WTC11 (cell line): Measurements from ENCODE around the gene TBCEL. TPM values are rescaled to one million over a fixed set of nuclear protein-coding genes. Genes with fewer than 3 reads are reported as not detected.

Experiments
- ATAC-seq: fragments of 200-7000 bp; cut with Tn5 transposase; 2 replicates; pipeline ENCODE4 v1.10.0; 2021; ENCODE audit warnings: mild to moderate bottlenecking, moderate library complexity
- CTCF ChIA-PET: fragments of 300-600 bp; sonication (Branson Sonifier 250); formaldehyde crosslinking; loops from one replicate; lab custom pipeline; 2021; ENCODE audit warnings: antibody characterized with exemption; lab: Charles Lee
- POLR2A ChIA-PET: fragments of 350-600 bp; sonication (Branson Sonifier 250); formaldehyde crosslinking; loops from one replicate; lab custom pipeline; 2021; ENCODE audit warnings: antibody characterized with exemption; lab: Charles Lee
- DNase-seq: peaks from one replicate; pipeline ENCODE4 v3.0.0; 2021; ENCODE audit warnings: low spot score
- H3K27ac Mint-ChIP-seq: 2 replicates; pipeline ENCODE4 v1.8.0; 2021; ENCODE audit warnings: mixed read lengths
- H3K27me3 Mint-ChIP-seq: 2 replicates; pipeline ENCODE4 v1.8.0; 2021; ENCODE audit warnings: low read depth, mild to moderate bottlenecking, moderate library complexity, mixed read lengths
- H3K36me3 Mint-ChIP-seq: 2 replicates; pipeline ENCODE4 v1.8.0; 2021; ENCODE audit warnings: mixed read lengths
- H3K4me1 Mint-ChIP-seq: 2 replicates; pipeline ENCODE4 v1.8.0; 2022; ENCODE audit warnings: mixed read lengths
- H3K4me3 Mint-ChIP-seq: 2 replicates; pipeline ENCODE4 v1.8.0; 2021; ENCODE audit warnings: mild to moderate bottlenecking, moderate library complexity, mixed read lengths
- H3K9me3 Mint-ChIP-seq: 2 replicates; pipeline ENCODE4 v1.8.0; 2021; ENCODE audit warnings: mixed read lengths
- ATF3 ChIP-seq: sonication (generic); formaldehyde crosslinking; conservative IDR thresholded peaks from 2 replicates; pipeline ENCODE4 v1.8.1; 2022; ENCODE audit warnings: mild to moderate bottlenecking, missing genetic modification reagents
- ELF4 ChIP-seq: sonication (generic); formaldehyde crosslinking; IDR thresholded peaks from 2 replicates; pipeline ENCODE4 v1.8.1; 2022; ENCODE audit warnings: low read depth, mild to moderate bottlenecking, moderate library complexity, missing genetic modification reagents
- EMX1 ChIP-seq: fragments of 250-450 bp; sonication (Bioruptor Pico); IDR thresholded peaks from 2 replicates; pipeline ENCODE4 v1.8.0; 2021; ENCODE audit warnings: mild to moderate bottlenecking
- ETV6 ChIP-seq: sonication (generic); formaldehyde crosslinking; IDR thresholded peaks from 2 replicates; pipeline ENCODE4 v1.8.1; 2022; ENCODE audit warnings: mild to moderate bottlenecking, missing genetic modification reagents
- GABPB1 ChIP-seq: sonication (generic); formaldehyde crosslinking; IDR thresholded peaks from 2 replicates; pipeline ENCODE4 v1.8.1; 2023; ENCODE audit warnings: mild to moderate bottlenecking, missing genetic modification reagents
- GRHL2 ChIP-seq: fragments of 250-450 bp; sonication (Bioruptor Pico); IDR thresholded peaks from 2 replicates; pipeline ENCODE4 v1.8.0; 2022; ENCODE audit warnings: mild to moderate bottlenecking, moderate library complexity; ENCODE audit not compliant: insufficient replicate concordance, severe bottlenecking
- HMGA2 ChIP-seq: fragments of 250-450 bp; sonication (Bioruptor Pico); IDR thresholded peaks from 2 replicates; pipeline ENCODE4 v1.4.0; 2021; ENCODE audit warnings: mild to moderate bottlenecking, moderate library complexity
- JAZF1 ChIP-seq: fragments of 250-450 bp; sonication (Bioruptor Pico); IDR thresholded peaks from 2 replicates; pipeline ENCODE4 v1.9.0; 2021; ENCODE audit warnings: moderate library complexity, mild to moderate bottlenecking, inconsistent platforms
- KAT7 ChIP-seq: sonication (generic); formaldehyde crosslinking; IDR thresholded peaks from 2 replicates; pipeline ENCODE4 v1.8.1; 2023; ENCODE audit warnings: missing genetic modification reagents, mild to moderate bottlenecking, borderline replicate concordance
- NR2C2 ChIP-seq: sonication (generic); formaldehyde crosslinking; IDR thresholded peaks from 2 replicates; pipeline ENCODE4 v1.8.0; 2022; ENCODE audit warnings: mild to moderate bottlenecking, missing genetic modification reagents
- OVOL2 ChIP-seq: fragments of 250-450 bp; sonication (Bioruptor Pico); IDR thresholded peaks from 2 replicates; pipeline ENCODE4 v1.9.0; 2021; ENCODE audit warnings: mild to moderate bottlenecking, borderline replicate concordance
- RELA ChIP-seq: sonication (generic); formaldehyde crosslinking; IDR thresholded peaks from 2 replicates; pipeline ENCODE4 v1.8.1; 2022; ENCODE audit warnings: missing genetic modification reagents, mild to moderate bottlenecking, borderline replicate concordance
- RORB ChIP-seq: fragments of 250-450 bp; sonication (Bioruptor Pico); IDR thresholded peaks from 2 replicates; pipeline ENCODE4 v1.9.0; 2021; ENCODE audit warnings: mild to moderate bottlenecking
- SOX15 ChIP-seq: fragments of 250-450 bp; sonication (Bioruptor Pico); IDR thresholded peaks from 2 replicates; pipeline ENCODE4 v1.9.0; 2021; ENCODE audit warnings: mild to moderate bottlenecking
- TCF7 ChIP-seq: sonication (generic); formaldehyde crosslinking; IDR thresholded peaks from 2 replicates; pipeline ENCODE4 v1.8.0; 2022; ENCODE audit warnings: mild to moderate bottlenecking, low read depth, missing genetic modification reagents, moderate library complexity
- ZBTB21 ChIP-seq: sonication (generic); formaldehyde crosslinking; IDR thresholded peaks from 2 replicates; pipeline ENCODE4 v1.8.1; 2023; ENCODE audit warnings: mild to moderate bottlenecking, missing genetic modification reagents, borderline replicate concordance
- ZBTB43 ChIP-seq: sonication (generic); formaldehyde crosslinking; IDR thresholded peaks from 2 replicates; pipeline ENCODE4 v1.8.1; 2023; ENCODE audit warnings: mild to moderate bottlenecking, missing genetic modification reagents
- ZNF232 ChIP-seq: sonication (generic); formaldehyde crosslinking; IDR thresholded peaks from 2 replicates; pipeline ENCODE4 v1.8.0; 2022; ENCODE audit warnings: mild to moderate bottlenecking, missing genetic modification reagents
- ZNF317 ChIP-seq: sonication (generic); formaldehyde crosslinking; IDR thresholded peaks from 2 replicates; pipeline ENCODE4 v1.8.1; 2023; ENCODE audit warnings: low read depth, mild to moderate bottlenecking, moderate library complexity, missing genetic modification reagents, borderline replicate concordance
- ZNF396 ChIP-seq: fragments of 250-450 bp; sonication (Bioruptor Pico); IDR thresholded peaks from 2 replicates; pipeline ENCODE4 v1.8.0; 2021; ENCODE audit warnings: mild to moderate bottlenecking, moderate library complexity, borderline replicate concordance
- ZNF416 ChIP-seq: fragments of 250-450 bp; sonication (Bioruptor Pico); IDR thresholded peaks from 2 replicates; pipeline ENCODE4 v1.9.0; 2021; ENCODE audit warnings: mild to moderate bottlenecking, inconsistent platforms
- ZNF671 ChIP-seq: fragments of 250-450 bp; sonication (Bioruptor Pico); IDR thresholded peaks from 2 replicates; pipeline ENCODE4 v1.8.0; 2021; ENCODE audit warnings: mild to moderate bottlenecking
- total RNA-seq: library from RNA; stranded (reverse); gene quantifications from 3 replicates; pipeline ENCODE4 v1.2.3, GENCODE V29; 2021
- TF ChIP-seq, protein P1 (sequence below): sonication (generic); formaldehyde crosslinking; IDR thresholded peaks from 2 replicates; pipeline ENCODE4 v1.8.0; 2022; ENCODE audit warnings: mild to moderate bottlenecking, missing genetic modification reagents
- TF ChIP-seq, protein P2 (sequence below): sonication (generic); formaldehyde crosslinking; IDR thresholded peaks from 2 replicates; pipeline ENCODE4 v1.8.0; 2022; ENCODE audit warnings: mild to moderate bottlenecking, missing genetic modification reagents
- TF ChIP-seq, protein P3 (sequence below): sonication (generic); formaldehyde crosslinking; IDR thresholded peaks from 2 replicates; pipeline ENCODE4 v1.8.1; 2022; ENCODE audit warnings: missing genetic modification reagents, borderline replicate concordance
- TF ChIP-seq, protein P4 (sequence below): sonication (generic); formaldehyde crosslinking; IDR thresholded peaks from 2 replicates; pipeline ENCODE4 v1.8.0; 2023; ENCODE audit warnings: missing genetic modification reagents

The TBCEL gene
- total RNA-seq, 1 experiment from 2014 or later: 9.5 TPM

GRCh38 chr11:120995184-120995583 is 28.7 kb upstream of the TBCEL start:
- no peaks in the 10 kb centered on the region for H3K4me1 Mint-ChIP-seq
- H3K36me3 Mint-ChIP-seq: no peaks in the 10 kb centered on the region
- H3K27ac Mint-ChIP-seq: no peak overlapping the region
- H3K9me3 Mint-ChIP-seq: no peaks in the 10 kb centered on the region
- DNase-seq (no peak), ATAC-seq (no peak)
- no peaks in the 10 kb centered on the region for H3K27me3 Mint-ChIP-seq
- ChIA-PET CTCF (no interaction called here), POLR2A (no interaction called here)
- H3K4me3 Mint-ChIP-seq: no peak overlapping the region
- TF ChIP-seq HMGA2 (CRISPR knock-in tag) (no peak), ZNF232 (CRISPR knock-in tag) (no peak), ZNF671 (no peak), TCF7 (CRISPR knock-in tag) (no peak)

GRCh38 chr11:120996973-120997372 is 26.9 kb upstream of the TBCEL start:
- CTCF ChIA-PET: no interaction called here
- TF ChIP-seq ZNF416 (no peak), GRHL2 (CRISPR knock-in tag) (no peak), JAZF1 (CRISPR knock-in tag) (no peak), ZNF396 (CRISPR knock-in tag) (no peak), OVOL2 (CRISPR knock-in tag) (no peak), ZBTB21 (CRISPR knock-in tag) (no peak), ETV6 (CRISPR knock-in tag) (no peak), RELA (CRISPR knock-in tag) (no peak), GABPB1 (CRISPR knock-in tag) (no peak), RORB (CRISPR knock-in tag) (no peak), ELF4 (no peak), KAT7 (CRISPR knock-in tag) (no peak), EMX1 (CRISPR knock-in tag) (no peak), ZNF317 (CRISPR knock-in tag) (no peak), SOX15 (CRISPR knock-in tag) (no peak), ATF3 (CRISPR knock-in tag) (no peak)
- TF ChIP-seq, protein P1, sequence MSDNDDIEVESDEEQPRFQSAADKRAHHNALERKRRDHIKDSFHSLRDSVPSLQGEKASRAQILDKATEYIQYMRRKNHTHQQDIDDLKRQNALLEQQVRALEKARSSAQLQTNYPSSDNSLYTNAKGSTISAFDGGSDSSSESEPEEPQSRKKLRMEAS (CRISPR knock-in tag): no peak
- TF ChIP-seq, protein P2, sequence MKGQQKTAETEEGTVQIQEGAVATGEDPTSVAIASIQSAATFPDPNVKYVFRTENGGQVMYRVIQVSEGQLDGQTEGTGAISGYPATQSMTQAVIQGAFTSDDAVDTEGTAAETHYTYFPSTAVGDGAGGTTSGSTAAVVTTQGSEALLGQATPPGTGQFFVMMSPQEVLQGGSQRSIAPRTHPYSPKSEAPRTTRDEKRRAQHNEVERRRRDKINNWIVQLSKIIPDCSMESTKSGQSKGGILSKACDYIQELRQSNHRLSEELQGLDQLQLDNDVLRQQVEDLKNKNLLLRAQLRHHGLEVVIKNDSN: no peak
- TF ChIP-seq, protein P3, sequence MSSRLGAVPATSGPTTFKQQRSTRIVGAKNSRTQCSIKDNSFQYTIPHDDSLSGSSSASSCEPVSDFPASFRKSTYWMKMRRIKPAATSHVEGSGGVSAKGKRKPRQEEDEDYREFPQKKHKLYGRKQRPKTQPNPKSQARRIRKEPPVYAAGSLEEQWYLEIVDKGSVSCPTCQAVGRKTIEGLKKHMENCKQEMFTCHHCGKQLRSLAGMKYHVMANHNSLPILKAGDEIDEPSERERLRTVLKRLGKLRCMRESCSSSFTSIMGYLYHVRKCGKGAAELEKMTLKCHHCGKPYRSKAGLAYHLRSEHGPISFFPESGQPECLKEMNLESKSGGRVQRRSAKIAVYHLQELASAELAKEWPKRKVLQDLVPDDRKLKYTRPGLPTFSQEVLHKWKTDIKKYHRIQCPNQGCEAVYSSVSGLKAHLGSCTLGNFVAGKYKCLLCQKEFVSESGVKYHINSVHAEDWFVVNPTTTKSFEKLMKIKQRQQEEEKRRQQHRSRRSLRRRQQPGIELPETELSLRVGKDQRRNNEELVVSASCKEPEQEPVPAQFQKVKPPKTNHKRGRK (CRISPR knock-in tag): no peak
- TF ChIP-seq, all 79 proteins: peak for 0
- Mint-ChIP-seq H3K4me3 (no peak overlapping the region), H3K36me3 (no peaks in the 10 kb centered on the region), H3K27me3 (no peaks in the 10 kb centered on the region), H3K9me3 (no peaks in the 10 kb centered on the region), H3K4me1 (peaks cover 2% of the 10 kb centered on the region; the same call in 1 of the 2 replicates), H3K27ac (no peak overlapping the region)
- ATAC-seq (no peak), DNase-seq (no peak)
- POLR2A ChIA-PET: no interaction called here

- POLR2A ChIA-PET: no interaction called here
- TF ChIP-seq, protein P4, sequence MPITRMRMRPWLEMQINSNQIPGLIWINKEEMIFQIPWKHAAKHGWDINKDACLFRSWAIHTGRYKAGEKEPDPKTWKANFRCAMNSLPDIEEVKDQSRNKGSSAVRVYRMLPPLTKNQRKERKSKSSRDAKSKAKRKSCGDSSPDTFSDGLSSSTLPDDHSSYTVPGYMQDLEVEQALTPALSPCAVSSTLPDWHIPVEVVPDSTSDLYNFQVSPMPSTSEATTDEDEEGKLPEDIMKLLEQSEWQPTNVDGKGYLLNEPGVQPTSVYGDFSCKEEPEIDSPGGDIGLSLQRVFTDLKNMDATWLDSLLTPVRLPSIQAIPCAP (CRISPR knock-in tag): no peak
- TF ChIP-seq ZBTB43 (no peak), EMX1 (CRISPR knock-in tag) (no peak), NR2C2 (CRISPR knock-in tag) (no peak), JAZF1 (CRISPR knock-in tag) (no peak)
- ATAC-seq: no peak
These were observed 25.3 kb upstream of the TBCEL start for GRCh38 chr11:120998581-120998980.

More at GRCh38 chr11:120998581-120998980, 25.3 kb upstream of the TBCEL start:
- CTCF ChIA-PET: interaction anchor here (1.3 to 1.5 kb wide), 2 partner anchors 106 to 197 kb away, joined by 3 read pairs; no protein-coding TSS in a partner anchor
- DNase-seq: no peak
- Mint-ChIP-seq H3K4me1 (peaks cover 4% of the 10 kb centered on the region), H3K27ac (no peak overlapping the region), H3K9me3 (no peaks in the 10 kb centered on the region), H3K4me3 (no peak overlapping the region), H3K36me3 (no peaks in the 10 kb centered on the region), H3K27me3 (no peaks in the 10 kb centered on the region)
